C4-2B (cell line): Measurements from ENCODE around the gene RTP2.

Experiments used
- CTCF ChIP-seq: fragments of 450-650 bp; conservative IDR thresholded peaks from 2 replicates; pipeline ENCODE4 v1.5.1; 2017; ENCODE audit warnings: mild to moderate bottlenecking
- ZFX ChIP-seq: fragments of 450-650 bp; IDR thresholded peaks from 2 replicates; pipeline ENCODE4 v1.6.1; 2017

GRCh38 chr3:187735383-187735782 is 33.0 kb upstream of the RTP2 start:
- TF ChIP-seq CTCF (no peak), ZFX (no peak)
